HepG2 (cell line): ENCODE data around the gene CYP27B1. TPM values are rescaled to one million over a fixed set of nuclear protein-coding genes. Genes with fewer than 3 reads are reported as not detected.

Source experiments
- ATAC-seq: fragments of 200-7000 bp; cut with Tn5 transposase; 3 replicates; pipeline ENCODE4 v1.9.1; 2020; ENCODE audit warnings: mild to moderate bottlenecking, moderate library complexity
- BruUV-seq: library from RNA; stranded (reverse); fragments of 400-500 nt; replicated peaks from 2 replicates; lab custom pipeline; 2021; lab: Mats Ljungman, UMichigan
- CTCF ChIA-PET: fragments of 300-600 bp; formaldehyde crosslinking; extraction: SDS; loops from one replicate; lab custom pipeline; 2021; ENCODE audit warnings: low total read pairs, inconsistent platforms, low intra/inter-chr PET ratio; lab: Yijun Ruan, JAX
- POLR2A ChIA-PET: fragments of 350-600 bp; sonication (Branson Sonifier 250); formaldehyde crosslinking; loops from one replicate; lab custom pipeline; 2020; ENCODE audit warnings: antibody characterized with exemption, inconsistent platforms; lab: Yijun Ruan, JAX
- DNase-seq: peaks from one replicate; pipeline ENCODE4 v3.0.0-alpha.2; 2015; ENCODE audit warnings: low spot score
- FAIRE-seq: peaks from 3 replicates; lab custom pipeline; 2011; peaks lifted over from hg19 to GRCh38; lab: Jason Lieb, UNC
- H2AFZ ChIP-seq: one replicate; pipeline ENCODE4 v1.6.1; 2011; ENCODE audit warnings: low read length, inconsistent platforms
- H3K27ac ChIP-seq: fragments of 300-600 bp; 3 replicates; pipeline ENCODE4 v1.8.0; 2011; ENCODE audit warnings: mixed run types, mild to moderate bottlenecking, mixed read lengths, low read length, inconsistent platforms; ENCODE audit not compliant: insufficient read depth; ENCODE audit errors: extremely low read length
- H3K27me3 ChIP-seq, 2 experiments: fragments of 200-600 bp in 1 of 2; 2 replicates in 1 of 2; 3 replicates in 1 of 2; pipeline versions ENCODE4 v1.6.0 to v1.8.0; 2011; ENCODE audit warnings: low read length in 2 of 2, mild to moderate bottlenecking in 2 of 2, moderate library complexity in 2 of 2, inconsistent platforms in 1 of 2; ENCODE audit not compliant: insufficient read depth in 2 of 2, control insufficient read depth in 1 of 2
- H3K36me3 ChIP-seq, 2 experiments: fragments of 200-600 bp in 1 of 2; replicated peaks in 1 of 2; 2 replicates in 1 of 2; 3 replicates in 1 of 2; pipeline versions ENCODE4 v1.5.1 to v1.8.0; 2011; ENCODE audit warnings: low read length in 2 of 2, inconsistent platforms in 1 of 2; ENCODE audit not compliant: insufficient read depth in 2 of 2, control insufficient read depth in 1 of 2
- H3K4me1 ChIP-seq: 2 replicates; pipeline ENCODE4 v1.5.1; 2012; ENCODE audit warnings: low read length, inconsistent platforms; ENCODE audit not compliant: insufficient read depth
- H3K4me2 ChIP-seq: 2 replicates; pipeline ENCODE4 v1.6.0; 2011; ENCODE audit warnings: low read depth, low read length, inconsistent platforms
- H3K4me3 ChIP-seq, 3 experiments: fragments of 200-600 bp in 1 of 3; sonication (generic), shearing (Covaris generic) in 1 of 3; replicated peaks in 1 of 3; 2 replicates each; pipeline ENCODE4 v1.5.1; 2011 to 2016; ENCODE audit warnings: low read length in 3 of 3, inconsistent platforms in 2 of 3, low read depth in 2 of 3, mild to moderate bottlenecking in 2 of 3, control low read depth in 1 of 3, mixed read lengths in 1 of 3; ENCODE audit not compliant: insufficient read depth in 1 of 3
- H3K79me2 ChIP-seq: one replicate; pipeline ENCODE4 v1.6.1; 2011; ENCODE audit warnings: low read length, inconsistent platforms; ENCODE audit not compliant: insufficient read depth
- H3K9ac ChIP-seq: 2 replicates; pipeline ENCODE4 v1.6.0; 2011; ENCODE audit warnings: mild to moderate bottlenecking, low read depth, low read length, inconsistent platforms; ENCODE audit not compliant: insufficient read depth
- H3K9me3 ChIP-seq: 2 replicates; pipeline ENCODE4 v1.5.1; 2012; ENCODE audit warnings: mild to moderate bottlenecking, low read length
- H4K20me1 ChIP-seq: 2 replicates; pipeline ENCODE4 v1.6.0; 2011; ENCODE audit warnings: inconsistent platforms, mild to moderate bottlenecking, low read length, moderate library complexity; ENCODE audit not compliant: insufficient read depth
- ARID3A ChIP-seq: IDR thresholded peaks from 2 replicates; pipeline ENCODE4 v1.6.1; 2012; ENCODE audit warnings: low read depth, low read length, improper control_type of control experiment
- CREB1 ChIP-seq, 2 experiments: fragments of 450-650 bp in 1 of 2; IDR thresholded peaks; 2 replicates each; pipeline ENCODE4 v1.6.1; 2016 to 2017; ENCODE audit warnings: control low read depth in 1 of 2, mild to moderate bottlenecking in 1 of 2, missing compliant biosample characterization in 1 of 2, missing genetic modification characterization in 1 of 2
- HDAC2 ChIP-seq: sonication (generic); formaldehyde crosslinking; IDR thresholded peaks from 2 replicates; pipeline ENCODE4 v1.4.0; 2020; ENCODE audit warnings: missing genetic modification reagents
- HOXA3 ChIP-seq: sonication (generic); formaldehyde crosslinking; IDR thresholded peaks from 2 replicates; pipeline ENCODE4 v1.5.0; 2020; ENCODE audit warnings: missing genetic modification reagents
- KLF9 ChIP-seq: IDR thresholded peaks from 2 replicates; pipeline ENCODE4 v1.6.1; 2016; ENCODE audit warnings: low read depth
- MAZ ChIP-seq, 2 experiments: sonication (generic) in 1 of 2; formaldehyde crosslinking in 1 of 2; IDR thresholded peaks; 2 replicates each; pipeline versions ENCODE4 v1.5.0 to v1.6.1; 2012 to 2020; ENCODE audit warnings: low read depth in 2 of 2, mild to moderate bottlenecking in 2 of 2, borderline replicate concordance in 1 of 2, improper control_type of control experiment in 1 of 2, low read length in 1 of 2, missing genetic modification reagents in 1 of 2, moderate library complexity in 1 of 2
- NCOA2 ChIP-seq: sonication (generic); formaldehyde crosslinking; IDR thresholded peaks from 2 replicates; pipeline ENCODE4 v1.8.0; 2022; ENCODE audit warnings: inconsistent platforms
- NFKBIZ ChIP-seq: IDR thresholded peaks from 2 replicates; pipeline ENCODE4 v1.6.1; 2018; ENCODE audit warnings: missing genetic modification reagents, missing compliant biosample characterization
- RFX1 ChIP-seq: fragments of 450-650 bp; IDR thresholded peaks from 2 replicates; pipeline ENCODE4 v1.6.1; 2017
- U2AF2 ChIP-seq: fragments of 200-400 bp; formaldehyde crosslinking; IDR thresholded peaks from 2 replicates; pipeline ENCODE4 v1.6.1; 2017; ENCODE audit warnings: low read depth, mild to moderate bottlenecking, low read length
- ZMAT3 ChIP-seq: sonication (generic); formaldehyde crosslinking; conservative IDR thresholded peaks from 2 replicates; pipeline ENCODE4 v1.7.0; 2021; ENCODE audit warnings: missing genetic modification reagents
- ZNF12 ChIP-seq: sonication (generic); formaldehyde crosslinking; IDR thresholded peaks from 2 replicates; pipeline ENCODE4 v1.5.0; 2020; ENCODE audit warnings: missing genetic modification reagents
- ZNF776 ChIP-seq: sonication (generic); formaldehyde crosslinking; IDR thresholded peaks from 2 replicates; pipeline ENCODE4 v1.4.0; 2020; ENCODE audit warnings: mild to moderate bottlenecking, missing genetic modification reagents
- WGBS: methylation state at CpG from one replicate; pipeline ENCODE4 v1.1.6; 2017; ENCODE audit warnings: low lambda C conversion rate; 5-methylcytosine and 5-hydroxymethylcytosine counted together
- in situ Hi-C: cut with HindIII; loops from 2 replicates; pipeline ENCODE4 v1.10.0; 2017; ENCODE audit warnings: low pct_unique_long_range_greater_than_20kb; ENCODE audit not compliant: extremely low pct_ligation_motif_present
- intact Hi-C: fragments of 100-400 bp; cut with micrococcal nuclease; formaldehyde crosslinking; loops from one replicate; pipeline ENCODE4 v1.10.0; 2022; ENCODE audit not compliant: unreplicated experiment
- polyA plus RNA-seq, 8 experiments: library from polyadenylated mRNA; depleted of rRNA in 3 of 8; stranded (reverse) in 7 of 8; unstranded in 1 of 8; fragments of >200 nt; fragmentation: Illumina TruSeq in 4 of 8; extraction: Trizol in 4 of 8; gene quantifications; 2 replicates each; pipeline versions ENCODE4 v1.2.1 to v1.2.3, GENCODE V29; 2011 to 2016; ENCODE audit warnings: low read depth in 4 of 8, missing spikeins in 1 of 8, mixed read lengths in 1 of 8; ENCODE audit not compliant: insufficient read depth in 1 of 8
- total RNA-seq, 5 experiments: library from RNA; depleted of rRNA; stranded (reverse); fragments of >200 nt; fragmentation: Illumina TruSeq; extraction: Trizol; gene quantifications; 2 replicates each; pipeline ENCODE4 v1.2.3, GENCODE V29; 2016; ENCODE audit warnings: low read depth in 1 of 5
- TF ChIP-seq, protein P1 (sequence below): IDR thresholded peaks from 2 replicates; pipeline ENCODE4 v1.6.1; 2016; ENCODE audit warnings: low read depth, control low read depth
- TF ChIP-seq, protein P2 (sequence below): sonication (generic); formaldehyde crosslinking; IDR thresholded peaks from 2 replicates; pipeline ENCODE4 v1.9.0; 2021; ENCODE audit warnings: missing genetic modification reagents, borderline replicate concordance
- TF ChIP-seq, protein P3 (sequence below), 2 experiments: sonication (generic) in 1 of 2; formaldehyde crosslinking in 1 of 2; IDR thresholded peaks; 2 replicates each; pipeline versions ENCODE4 v1.4.0 to v1.6.1; 2018 to 2020; ENCODE audit warnings: missing genetic modification reagents in 2 of 2, borderline replicate concordance in 1 of 2, low read depth in 1 of 2, mild to moderate bottlenecking in 1 of 2, missing biosample characterization in 1 of 2

The CYP27B1 gene
- total and polyA plus RNA-seq, 2 of the 13 experiments (the other 11 are each of a cell fraction or from before 2014, with no cell fraction given), result 2.3 to 3.0 TPM

DNA sequence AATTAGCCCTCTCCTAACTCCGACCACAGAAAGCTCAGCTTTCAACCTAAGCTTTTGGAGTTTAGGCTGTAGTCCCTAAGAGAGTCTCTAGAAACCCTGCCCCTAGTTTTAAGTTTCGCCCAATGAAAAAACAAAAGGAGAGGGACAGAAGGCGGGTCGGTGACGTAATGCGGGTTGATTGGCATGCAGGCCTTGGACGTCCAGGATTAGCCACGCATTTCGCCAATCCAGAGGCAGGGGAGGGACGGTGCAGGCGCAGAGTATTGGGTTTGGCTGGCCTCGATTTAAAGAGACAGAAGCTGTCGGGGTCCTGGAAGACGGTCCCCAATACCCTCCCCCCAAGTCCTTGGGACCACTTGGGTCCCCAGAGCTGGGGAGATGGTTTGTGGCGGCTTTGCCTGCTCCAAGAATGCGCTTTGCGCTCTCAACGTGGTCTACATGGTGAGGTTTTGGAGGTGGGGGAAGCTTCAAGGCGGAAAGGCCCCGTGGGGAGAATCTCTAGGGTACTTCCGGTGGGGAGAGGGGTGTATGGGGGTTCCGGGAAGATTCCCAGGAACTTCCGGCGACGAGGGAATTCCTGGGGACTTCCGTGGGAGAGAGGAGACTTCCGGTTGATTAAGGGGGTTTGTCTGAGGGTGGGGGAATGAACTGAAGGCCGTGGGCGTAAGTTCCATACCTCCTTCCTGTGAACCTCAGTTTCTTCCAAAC is 21.9 kb downstream of the CYP27B1 start, which contains the start of gene TSPAN31:
Gene TSPAN31, plus strand, starts transcription at position 263 of the 708 bp plus-strand sequence. Its CDS starts 116 bp downstream, at position 379.
- WGBS, result 2% methylated on average over 25 of the region's 29 CpGs
- in situ Hi-C loops, result no loop called here
- peaks cover 0 to 10% of the 10 kb centered on the region in 2 experiments; a peak in 3 of 5 replicates for H3K27me3 ChIP-seq
- DNase-seq (peak; percentile 97), FAIRE-seq (peak; percentile 98), ATAC-seq (peak; percentile 90)
- no peak within 1 kb of the TSS for H2AFZ ChIP-seq
- H3K4me3 ChIP-seq, result peak within 1 kb of the TSS; percentile 63 to 80 (median 71)
- H3K4me1 ChIP-seq, result peaks cover 37% of the 10 kb centered on the region
- H3K4me2 ChIP-seq, result peak within 1 kb of the TSS; percentile 96
- H3K79me2 ChIP-seq, result peaks cover 10% of the 10 kb centered on the region
- CTCF ChIA-PET, result no interaction called here
- no peaks in the 10 kb centered on the region for H3K9me3 ChIP-seq
- no peaks in the 10 kb centered on the region for H4K20me1 ChIP-seq
- H3K36me3 ChIP-seq, result peaks cover 4 to 33% of the 10 kb centered on the region in 2 experiments; a peak in 4 of 5 replicates
- peak within 1 kb of the TSS; percentile 94 for H3K27ac ChIP-seq
- intact Hi-C loops, result loop anchor here (1.0 kb wide), 1 partner anchor 7 kb away; the partner anchor contains the start of gene CDK4
- BruUV-seq, result no TSS peak
- POLR2A ChIA-PET, result interaction anchor here (0.6 to 2.6 kb wide), 13 partner anchors 9 to 1664 kb away, joined by 3 to 29 read pairs (median 5); partner anchors contain the start of genes CTDSP2, DDIT3, EEF1AKMT3 and METTL1
- peak within 1 kb of the TSS; percentile 94 for H3K9ac ChIP-seq
- TF ChIP-seq ZMAT3 (CRISPR knock-in tag) (no peak), MAZ (IDR thresholded peaks at IDR 0.05; ENCODE audit: borderline replicate concordance, low read depth, low read length) (0 out of 2 replicates have a peak, but pooled peaks have one; percentile 14), MAZ (CRISPR knock-in tag; IDR thresholded peaks at IDR 0.05; ENCODE audit: low read depth) (no peak), RFX1 (no peak), NCOA2 (0 out of 2 replicates have a peak, but pooled peaks have one; percentile 9), ZNF776 (peak; percentile 5; the same call in 1 of the 2 replicates), KLF9 (CRISPR knock-in tag) (peak; percentile 11; the same call in 1 of the 2 replicates), CREB1 (IDR thresholded peaks at IDR 0.05) (peak; percentile 90), CREB1 (CRISPR knock-in tag; IDR thresholded peaks at IDR 0.05) (peak; percentile 98), ARID3A (no peak), HDAC2 (CRISPR knock-in tag) (0 out of 2 replicates have a peak, but pooled peaks have one; percentile 11), HOXA3 (CRISPR knock-in tag) (peak; percentile 7; the same call in 1 of the 2 replicates), U2AF2 (0 out of 2 replicates have a peak, but pooled peaks have one; percentile 45), NFKBIZ (CRISPR knock-in tag) (0 out of 2 replicates have a peak, but pooled peaks have one; percentile 24), ZNF12 (no peak)
- TF ChIP-seq, protein P1, sequence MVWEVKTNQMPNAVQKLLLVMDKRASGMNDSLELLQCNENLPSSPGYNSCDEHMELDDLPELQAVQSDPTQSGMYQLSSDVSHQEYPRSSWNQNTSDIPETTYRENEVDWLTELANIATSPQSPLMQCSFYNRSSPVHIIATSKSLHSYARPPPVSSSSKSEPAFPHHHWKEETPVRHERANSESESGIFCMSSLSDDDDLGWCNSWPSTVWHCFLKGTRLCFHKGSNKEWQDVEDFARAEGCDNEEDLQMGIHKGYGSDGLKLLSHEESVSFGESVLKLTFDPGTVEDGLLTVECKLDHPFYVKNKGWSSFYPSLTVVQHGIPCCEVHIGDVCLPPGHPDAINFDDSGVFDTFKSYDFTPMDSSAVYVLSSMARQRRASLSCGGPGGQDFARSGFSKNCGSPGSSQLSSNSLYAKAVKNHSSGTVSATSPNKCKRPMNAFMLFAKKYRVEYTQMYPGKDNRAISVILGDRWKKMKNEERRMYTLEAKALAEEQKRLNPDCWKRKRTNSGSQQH (CRISPR knock-in tag), result 0 out of 2 replicates have a peak, but pooled peaks have one; percentile 44
- TF ChIP-seq, protein P2, sequence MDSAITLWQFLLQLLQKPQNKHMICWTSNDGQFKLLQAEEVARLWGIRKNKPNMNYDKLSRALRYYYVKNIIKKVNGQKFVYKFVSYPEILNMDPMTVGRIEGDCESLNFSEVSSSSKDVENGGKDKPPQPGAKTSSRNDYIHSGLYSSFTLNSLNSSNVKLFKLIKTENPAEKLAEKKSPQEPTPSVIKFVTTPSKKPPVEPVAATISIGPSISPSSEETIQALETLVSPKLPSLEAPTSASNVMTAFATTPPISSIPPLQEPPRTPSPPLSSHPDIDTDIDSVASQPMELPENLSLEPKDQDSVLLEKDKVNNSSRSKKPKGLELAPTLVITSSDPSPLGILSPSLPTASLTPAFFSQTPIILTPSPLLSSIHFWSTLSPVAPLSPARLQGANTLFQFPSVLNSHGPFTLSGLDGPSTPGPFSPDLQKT (CRISPR knock-in tag), result 0 out of 2 replicates have a peak, but pooled peaks have one; percentile 10
- TF ChIP-seq, protein P3, sequence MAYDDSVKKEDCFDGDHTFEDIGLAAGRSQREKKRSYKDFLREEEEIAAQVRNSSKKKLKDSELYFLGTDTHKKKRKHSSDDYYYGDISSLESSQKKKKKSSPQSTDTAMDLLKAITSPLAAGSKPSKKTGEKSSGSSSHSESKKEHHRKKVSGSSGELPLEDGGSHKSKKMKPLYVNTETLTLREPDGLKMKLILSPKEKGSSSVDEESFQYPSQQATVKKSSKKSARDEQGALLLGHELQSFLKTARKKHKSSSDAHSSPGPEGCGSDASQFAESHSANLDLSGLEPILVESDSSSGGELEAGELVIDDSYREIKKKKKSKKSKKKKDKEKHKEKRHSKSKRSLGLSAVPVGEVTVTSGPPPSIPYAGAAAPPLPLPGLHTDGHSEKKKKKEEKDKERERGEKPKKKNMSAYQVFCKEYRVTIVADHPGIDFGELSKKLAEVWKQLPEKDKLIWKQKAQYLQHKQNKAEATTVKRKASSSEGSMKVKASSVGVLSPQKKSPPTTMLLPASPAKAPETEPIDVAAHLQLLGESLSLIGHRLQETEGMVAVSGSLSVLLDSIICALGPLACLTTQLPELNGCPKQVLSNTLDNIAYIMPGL (CRISPR knock-in tag; IDR thresholded peaks at IDR 0.05; ENCODE audit: borderline replicate concordance in 1 of 2, low read depth in 1 of 2), result peak in 1 of 2 experiments; percentile 50; a peak in 2 of 4 replicates
